Activated CD4-positive, alpha-beta T cell treated with anti-CD3 and anti-CD28 coated beads, Interleukin-2, amount 50 U/mL, for 48 hours (primary cell): Measurements from ENCODE around the gene DFFA.
A peak's percentile ranks its signal among the peaks of the same experiment; 100 is the strongest.
"Not testable (repeated sequence)": the region's sequence is repeated elsewhere in the genome, so short reads cannot be mapped to it uniquely, and the experiment has no call there.

Experiments
- DNase-seq, 2 experiments: peaks; one replicate each; pipeline ENCODE4 v3.0.0-alpha.2; 2020

DFFA gene

GRCh38 chr1:10472220-10473144, at the start of gene DFFA:
DFFA (minus strand) TSS chr1:10472529; CDS start chr1:10472458, 71 bp downstream.
- DNase-seq, result peak; percentile 88 to 92

- no peak for DNase-seq
These were observed 49.3 kb upstream of the DFFA start for GRCh38 chr1:10521537-10522157.

GRCh38 chr1:10520952-10521351, 48.6 kb upstream of the DFFA start:
- no peak for DNase-seq

GRCh38 chr1:10520497-10520896, 48.2 kb upstream of the DFFA start:
- DNase-seq, result no peak

- DNase-seq, result no peak
These were observed 46.7 kb upstream of the DFFA start for GRCh38 chr1:10519016-10519417.

- DNase-seq, result no peak
These were observed 45.3 kb upstream of the DFFA start for GRCh38 chr1:10517677-10517982.

GRCh38 chr1:10516925-10517676, 44.8 kb upstream of the DFFA start:
- no peak for DNase-seq

- DNase-seq, result no peak
These were observed 43.8 kb upstream of the DFFA start for GRCh38 chr1:10515976-10516750.

GRCh38 chr1:10515301-10515975, 43.1 kb upstream of the DFFA start:
- DNase-seq, result no peak

- no peak for DNase-seq
These were observed 42.3 kb upstream of the DFFA start for GRCh38 chr1:10514490-10515235.

- no peak for DNase-seq
These were observed 40.9 kb upstream of the DFFA start for GRCh38 chr1:10513199-10513598.

GRCh38 chr1:10511494-10511885, 39.2 kb upstream of the DFFA start:
- DNase-seq, result no peak

- DNase-seq, result peak; percentile 74 to 85
These were observed 38.5 kb upstream of the DFFA start for GRCh38 chr1:10510520-10511493.

GRCh38 chr1:10509809-10510509, 37.6 kb upstream of the DFFA start:
- DNase-seq, result no peak

- no peak for DNase-seq
These were observed 36.2 kb upstream of the DFFA start for GRCh38 chr1:10508511-10508951.

- DNase-seq, result peak; percentile 49 to 56
These were observed 35.0 kb upstream of the DFFA start for GRCh38 chr1:10507111-10507879.

GRCh38 chr1:10506677-10507047, 34.3 kb upstream of the DFFA start:
- no peak for DNase-seq

- DNase-seq, result not testable (repeated sequence)
These were observed 33.8 kb upstream of the DFFA start for GRCh38 chr1:10506046-10506676.
